GM23248 (cell line): ENCODE results near the gene FNDC3B. TPM values are rescaled to one million over a fixed set of nuclear protein-coding genes. Genes with fewer than 3 reads are reported as not detected.
A peak's percentile ranks its signal among the peaks of the same experiment; 100 is the strongest.

Experiments
- DNase-seq: peaks from one replicate; pipeline ENCODE4 v3.0.0-alpha.2; 2015
- H2AFZ ChIP-seq: fragments of 200-600 bp; sonication (generic); 2 replicates; pipeline ENCODE4 v1.6.1; 2016; ENCODE audit warnings: antibody characterized with exemption
- H3F3A ChIP-seq: fragments of 200-600 bp; sonication (generic); 2 replicates; pipeline ENCODE4 v1.6.1; 2016; ENCODE audit warnings: mild to moderate bottlenecking, antibody characterized with exemption, mixed run types; ENCODE audit not compliant: insufficient read depth
- H3K27ac ChIP-seq: fragments of 200-600 bp; sonication (generic); 2 replicates; pipeline ENCODE4 v1.5.1; 2016; ENCODE audit warnings: mild to moderate bottlenecking
- H3K27me3 ChIP-seq: fragments of 200-600 bp; sonication (generic); replicated peaks from 2 replicates; pipeline ENCODE4 v1.6.1; 2016; ENCODE audit warnings: mild to moderate bottlenecking; ENCODE audit not compliant: insufficient read depth
- H3K36me3 ChIP-seq: fragments of 200-600 bp; sonication (generic); 2 replicates; pipeline ENCODE4 v1.6.1; 2016; ENCODE audit warnings: low read depth, mild to moderate bottlenecking
- H3K4me1 ChIP-seq: fragments of 200-600 bp; sonication (generic); 2 replicates; pipeline ENCODE4 v1.6.1; 2016; ENCODE audit warnings: mild to moderate bottlenecking; ENCODE audit not compliant: insufficient read depth
- H3K4me2 ChIP-seq: fragments of 200-600 bp; sonication (generic); one replicate; pipeline ENCODE4 v1.6.1; 2016; ENCODE audit warnings: mild to moderate bottlenecking; ENCODE audit not compliant: unreplicated experiment
- H3K4me3 ChIP-seq: fragments of 200-600 bp; sonication (generic); 2 replicates; pipeline ENCODE4 v1.5.1; 2016; ENCODE audit warnings: mild to moderate bottlenecking
- H3K79me2 ChIP-seq: fragments of 200-600 bp; sonication (generic); 2 replicates; pipeline ENCODE4 v1.6.1; 2016; ENCODE audit warnings: mild to moderate bottlenecking; ENCODE audit not compliant: insufficient read depth
- H3K9ac ChIP-seq: fragments of 200-600 bp; sonication (generic); 2 replicates; pipeline ENCODE4 v1.6.1; 2016; ENCODE audit warnings: mild to moderate bottlenecking
- H3K9me2 ChIP-seq: fragments of 200-600 bp; sonication (generic); 2 replicates; pipeline ENCODE4 v1.6.1; 2016; ENCODE audit warnings: mixed run types, mild to moderate bottlenecking, moderate library complexity; ENCODE audit not compliant: insufficient read depth
- H3K9me3 ChIP-seq: fragments of 200-600 bp; sonication (generic); one replicate; pipeline ENCODE4 v1.6.1; 2017; ENCODE audit warnings: low read depth
- H4K20me1 ChIP-seq: fragments of 200-600 bp; sonication (generic); 2 replicates; pipeline ENCODE4 v1.6.0; 2016; ENCODE audit not compliant: insufficient read depth
- EZH2 ChIP-seq: fragments of 200-600 bp; sonication (generic); IDR thresholded peaks from 2 replicates; pipeline ENCODE4 v1.6.1; 2018; ENCODE audit warnings: antibody characterized with exemption, mild to moderate bottlenecking; ENCODE audit not compliant: insufficient read depth, poor library complexity, severe bottlenecking
- EZH2phosphoT487 ChIP-seq: fragments of 200-600 bp; sonication (generic); IDR thresholded peaks from 2 replicates; pipeline ENCODE4 v1.6.1; 2018; ENCODE audit warnings: antibody characterized with exemption, moderate library complexity, mild to moderate bottlenecking, low read depth; ENCODE audit not compliant: insufficient read depth
- WGBS, 2 experiments: methylation state at CpG; one replicate each; pipeline ENCODE4 v1.1.6; 2015 to 2017; ENCODE audit warnings: low lambda C conversion rate in 2 of 2, low coverage in 1 of 2; ENCODE audit errors: missing lambda C conversion rate in 2 of 2; 5-methylcytosine and 5-hydroxymethylcytosine counted together
- in situ Hi-C: fragments of 300-500 bp; cut with MboI; formaldehyde crosslinking; loops from 2 replicates; pipeline ENCODE4 v1.15.0; 2020
- polyA plus RNA-seq: library from polyadenylated mRNA; unstranded; fragments of >200 nt; fragmentation: Nextera tagmentation; extraction: Ambion mirVana; gene quantifications from 2 replicates; pipeline ENCODE4 v1.2.1, GENCODE V29; 2016
- total RNA-seq: library from RNA; depleted of rRNA; stranded (reverse); fragments of >200 nt; shearing (Covaris generic); gene quantifications from 2 replicates; pipeline ENCODE4 v1.2.3, GENCODE V29; 2014

The FNDC3B gene
- total and polyA plus RNA-seq, 2 experiments from 2014 or later = 85.5 to 123 TPM

DNA sequence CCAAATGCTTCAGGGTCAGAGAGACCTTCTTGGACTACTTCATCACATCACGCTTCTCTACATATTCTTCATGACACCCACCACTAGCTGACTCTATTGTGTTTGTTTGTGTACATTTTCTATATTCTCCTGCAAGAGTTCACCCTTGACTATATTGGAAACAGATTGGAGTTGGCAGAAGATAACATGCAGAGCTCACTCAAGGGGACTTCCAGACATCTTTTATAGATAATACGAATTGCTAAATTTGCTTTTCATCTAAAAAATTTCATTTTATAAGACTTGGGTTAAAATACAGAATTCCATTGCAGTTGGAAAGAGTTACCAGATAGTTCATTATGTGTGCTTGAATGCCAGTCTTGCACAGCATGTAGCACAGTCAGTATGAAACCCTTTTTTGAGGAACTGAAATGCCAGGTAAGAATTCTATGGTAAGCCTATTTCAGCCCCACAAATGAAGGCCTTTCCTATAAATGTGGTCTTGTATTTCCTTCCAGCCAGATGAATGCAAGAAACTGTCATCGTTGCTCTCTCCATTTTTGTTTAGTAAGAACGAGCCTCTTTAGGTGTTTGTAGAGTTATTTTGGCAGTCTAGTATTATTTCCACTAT, 231.3 kb downstream of the FNDC3B start:
- H4K20me1 ChIP-seq = no peaks in the 10 kb centered on the region
- no peak overlapping the region for H3K4me3 ChIP-seq
- no peaks in the 10 kb centered on the region for H3K27me3 ChIP-seq
- peaks cover 100% of the 10 kb centered on the region for H3K79me2 ChIP-seq
- peaks cover 34% of the 10 kb centered on the region for H3K4me1 ChIP-seq
- DNase-seq = no peak
- peak overlapping the region; percentile 28; the same call in 1 of the 2 replicates for H3K27ac ChIP-seq
- peaks cover 34% of the 10 kb centered on the region for H3K36me3 ChIP-seq
- H3K4me2 ChIP-seq = no peak overlapping the region
- 49 to 58% methylated on average over 4 of the region's 4 CpGs for WGBS, 2 experiments
- H2AFZ ChIP-seq = no peak overlapping the region
- no peak overlapping the region for H3K9ac ChIP-seq
- H3K9me2 ChIP-seq = no peaks in the 10 kb centered on the region
- H3F3A ChIP-seq = peaks cover 43% of the 10 kb centered on the region
- no peaks in the 10 kb centered on the region for H3K9me3 ChIP-seq
- TF ChIP-seq EZH2phosphoT487 (no peak), EZH2 (no peak)
- in situ Hi-C loops = no loop called here

DNA sequence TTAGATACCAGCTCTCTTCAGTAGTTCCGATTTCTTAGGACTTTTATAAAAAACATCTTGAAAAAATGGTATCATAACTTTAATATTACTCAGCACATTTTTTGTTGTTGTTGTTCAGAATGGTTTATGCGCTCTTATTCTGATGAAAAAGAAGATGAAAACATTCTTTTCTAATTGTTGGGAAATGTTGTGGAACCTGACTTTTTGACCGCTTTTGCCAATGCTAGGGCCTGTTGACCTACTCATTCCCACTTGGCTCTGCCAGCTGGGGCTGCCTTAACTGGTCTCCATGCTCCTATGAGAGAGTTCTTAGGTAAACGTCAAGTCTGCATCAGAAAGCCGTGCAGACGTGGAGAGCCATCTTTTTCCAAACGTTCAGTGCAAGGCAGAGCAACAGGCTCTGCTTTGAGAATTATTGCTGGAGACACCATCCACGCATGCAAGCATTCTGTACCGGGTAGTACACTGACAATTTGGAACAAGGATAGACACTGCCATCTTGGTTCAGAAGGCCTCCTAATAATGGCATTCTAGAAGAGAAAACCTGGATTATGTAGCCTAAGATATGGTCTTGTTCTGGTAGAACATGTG, 232.1 kb downstream of the FNDC3B start:
- peaks cover 41% of the 10 kb centered on the region for H3K36me3 ChIP-seq
- H4K20me1 ChIP-seq = no peaks in the 10 kb centered on the region
- in situ Hi-C loops = no loop called here
- H3F3A ChIP-seq = peaks cover 48% of the 10 kb centered on the region
- no peak overlapping the region for H3K9ac ChIP-seq
- H3K9me3 ChIP-seq = no peaks in the 10 kb centered on the region
- peak overlapping the region; percentile 28 for H3K27ac ChIP-seq
- TF ChIP-seq EZH2 = no peak
- no peak for TF ChIP-seq EZH2phosphoT487
- H3K79me2 ChIP-seq = peaks cover 100% of the 10 kb centered on the region
- DNase-seq = peak; percentile 31
- H3K9me2 ChIP-seq = no peaks in the 10 kb centered on the region
- whole genome bisulfite sequencing, 2 experiments = 47 to 51% methylated on average over 9 of the region's 9 CpGs
- peaks cover 34% of the 10 kb centered on the region for H3K4me1 ChIP-seq
- H3K4me2 ChIP-seq = no peak overlapping the region
- no peak overlapping the region for H2AFZ ChIP-seq
- H3K27me3 ChIP-seq = no peaks in the 10 kb centered on the region
- no peak overlapping the region for H3K4me3 ChIP-seq

DNA sequence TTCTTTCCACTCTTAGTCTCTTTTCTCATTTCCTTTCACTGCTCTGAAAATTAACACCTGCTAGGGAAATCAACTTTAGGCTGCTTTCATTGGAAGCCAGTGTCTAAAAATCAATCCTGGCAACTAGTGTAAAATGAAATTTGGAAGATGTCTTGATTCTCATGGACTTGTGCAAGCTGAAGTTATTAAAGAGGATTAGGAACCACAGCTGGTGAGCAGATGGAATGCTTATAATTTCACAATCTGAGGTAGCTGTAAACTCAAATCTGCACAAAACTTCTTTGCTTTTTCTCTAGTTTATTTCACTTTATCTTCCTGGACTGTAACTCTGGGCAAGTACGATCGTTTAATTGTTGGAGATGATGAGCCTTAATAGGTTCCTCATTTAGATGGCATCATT, 233.3 kb downstream of the FNDC3B start:
- TF ChIP-seq EZH2phosphoT487 (no peak), EZH2 (no peak)
- Histone ChIP-seq H3K9ac (no peak overlapping the region), H4K20me1 (no peaks in the 10 kb centered on the region), H3K4me3 (no peak overlapping the region), H3K27me3 (no peaks in the 10 kb centered on the region), H3K79me2 (peaks cover 100% of the 10 kb centered on the region), H3K4me1 (peaks cover 34% of the 10 kb centered on the region), H3K27ac (peak overlapping the region; percentile 37; the same call in 1 of the 2 replicates), H3K4me2 (peak overlapping the region; percentile 28), H3F3A (peaks cover 49% of the 10 kb centered on the region), H3K36me3 (peaks cover 37% of the 10 kb centered on the region), H2AFZ (no peak overlapping the region), H3K9me3 (no peaks in the 10 kb centered on the region), H3K9me2 (no peaks in the 10 kb centered on the region)
- WGBS, 2 experiments = 36 to 45% methylated on average over 2 of the region's 2 CpGs
- DNase-seq = peak; percentile 68
- in situ Hi-C loops = no loop called here

DNA sequence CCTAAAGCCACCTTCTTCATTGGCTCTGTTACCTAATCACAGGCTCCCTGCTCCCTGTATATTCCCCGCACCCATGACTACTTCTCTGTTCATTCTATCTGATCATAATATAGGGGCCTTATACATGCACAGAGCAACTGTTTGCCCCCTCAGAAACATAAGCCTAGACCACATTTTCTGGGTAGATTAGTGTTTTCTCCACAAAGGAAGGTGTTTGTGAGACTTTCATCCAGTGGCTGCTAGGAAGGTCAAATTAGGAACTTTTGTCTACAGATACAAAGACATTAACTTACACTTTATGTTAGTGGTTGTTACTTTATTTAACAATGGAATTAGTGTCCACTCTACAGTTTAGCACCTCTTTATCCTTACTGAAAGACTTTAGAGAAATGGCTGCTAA, 234.0 kb downstream of the FNDC3B start:
- peaks cover 100% of the 10 kb centered on the region for H3K79me2 ChIP-seq
- no peak overlapping the region for H3K9ac ChIP-seq
- H3K4me3 ChIP-seq = no peak overlapping the region
- H3K27me3 ChIP-seq = no peaks in the 10 kb centered on the region
- 100% methylated on average over 1 of the region's 1 CpG for WGBS, 2 experiments
- H3K36me3 ChIP-seq = peaks cover 31% of the 10 kb centered on the region
- TF ChIP-seq EZH2phosphoT487 (no peak), EZH2 (no peak)
- 0 out of 2 replicates have a peak overlapping the region, but pooled peaks have one; percentile 37 for H3K27ac ChIP-seq
- H3F3A ChIP-seq = peaks cover 50% of the 10 kb centered on the region
- H3K9me3 ChIP-seq = no peaks in the 10 kb centered on the region
- peaks cover 34% of the 10 kb centered on the region for H3K4me1 ChIP-seq
- no peak overlapping the region for H2AFZ ChIP-seq
- in situ Hi-C loops = no loop called here
- no peak for DNase-seq
- no peaks in the 10 kb centered on the region for H3K9me2 ChIP-seq
- H4K20me1 ChIP-seq = no peaks in the 10 kb centered on the region
- no peak overlapping the region for H3K4me2 ChIP-seq
